ENCODE measurements around the gene WDR82.

Gene WDR82

DNA sequence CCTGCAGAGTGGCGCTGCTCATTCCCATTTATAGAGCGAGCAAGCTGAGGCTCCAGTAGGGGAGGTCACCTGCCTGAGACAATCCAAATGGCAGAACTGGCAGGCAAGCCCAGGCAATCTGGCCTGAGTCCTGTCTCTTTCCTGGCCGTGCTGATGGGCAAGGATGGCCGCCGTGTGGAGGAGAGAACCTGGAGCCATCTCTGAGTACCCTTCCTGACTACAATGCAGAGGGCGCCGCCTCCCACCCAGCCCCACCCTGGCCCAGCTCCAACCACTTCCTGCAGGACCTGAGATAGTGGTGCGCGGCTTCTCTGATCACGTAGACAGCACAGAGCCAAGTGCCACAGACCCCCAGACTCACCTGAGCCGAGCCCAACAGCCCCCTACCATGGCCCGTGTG is 60.0 kb downstream of the WDR82 start:
- Histone ChIP-seq H3K9me3 (ENCODE audit: insufficient read depth, low read length) (no peaks in the 10 kb centered on the region), H3K27me3 (ENCODE audit: low read depth, low read length) (no peaks in the 10 kb centered on the region), H3K4me2 (ENCODE audit: low read length) (no peak overlapping the region), H2AFZ (ENCODE audit: low read depth, low read length) (no peak overlapping the region), H3K4me3 (ENCODE audit: low read length) (no peak overlapping the region), H3K36me3 (replicated peaks; ENCODE audit: low read depth, low read length) (peaks cover 55% of the 10 kb centered on the region), H3K27ac (ENCODE audit: low read length) (no peak overlapping the region), H3K4me1 (ENCODE audit: low read length) (peaks cover 4% of the 10 kb centered on the region), H3K9ac (ENCODE audit: low read length) (no peak overlapping the region), H4K20me1 (ENCODE audit: insufficient read depth, low read length) (peaks cover 32% of the 10 kb centered on the region), H3K79me2 (ENCODE audit: low read length) (peaks cover 42% of the 10 kb centered on the region)
- no peak for TF ChIP-seq EZH2phosphoT487 (IDR thresholded peaks at IDR 0.05; ENCODE audit: low read depth)
- TF ChIP-seq, protein P1, sequence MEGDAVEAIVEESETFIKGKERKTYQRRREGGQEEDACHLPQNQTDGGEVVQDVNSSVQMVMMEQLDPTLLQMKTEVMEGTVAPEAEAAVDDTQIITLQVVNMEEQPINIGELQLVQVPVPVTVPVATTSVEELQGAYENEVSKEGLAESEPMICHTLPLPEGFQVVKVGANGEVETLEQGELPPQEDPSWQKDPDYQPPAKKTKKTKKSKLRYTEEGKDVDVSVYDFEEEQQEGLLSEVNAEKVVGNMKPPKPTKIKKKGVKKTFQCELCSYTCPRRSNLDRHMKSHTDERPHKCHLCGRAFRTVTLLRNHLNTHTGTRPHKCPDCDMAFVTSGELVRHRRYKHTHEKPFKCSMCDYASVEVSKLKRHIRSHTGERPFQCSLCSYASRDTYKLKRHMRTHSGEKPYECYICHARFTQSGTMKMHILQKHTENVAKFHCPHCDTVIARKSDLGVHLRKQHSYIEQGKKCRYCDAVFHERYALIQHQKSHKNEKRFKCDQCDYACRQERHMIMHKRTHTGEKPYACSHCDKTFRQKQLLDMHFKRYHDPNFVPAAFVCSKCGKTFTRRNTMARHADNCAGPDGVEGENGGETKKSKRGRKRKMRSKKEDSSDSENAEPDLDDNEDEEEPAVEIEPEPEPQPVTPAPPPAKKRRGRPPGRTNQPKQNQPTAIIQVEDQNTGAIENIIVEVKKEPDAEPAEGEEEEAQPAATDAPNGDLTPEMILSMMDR (IDR thresholded peaks at IDR 0.05; ENCODE audit: low read depth, low read length), result no peak

DNA sequence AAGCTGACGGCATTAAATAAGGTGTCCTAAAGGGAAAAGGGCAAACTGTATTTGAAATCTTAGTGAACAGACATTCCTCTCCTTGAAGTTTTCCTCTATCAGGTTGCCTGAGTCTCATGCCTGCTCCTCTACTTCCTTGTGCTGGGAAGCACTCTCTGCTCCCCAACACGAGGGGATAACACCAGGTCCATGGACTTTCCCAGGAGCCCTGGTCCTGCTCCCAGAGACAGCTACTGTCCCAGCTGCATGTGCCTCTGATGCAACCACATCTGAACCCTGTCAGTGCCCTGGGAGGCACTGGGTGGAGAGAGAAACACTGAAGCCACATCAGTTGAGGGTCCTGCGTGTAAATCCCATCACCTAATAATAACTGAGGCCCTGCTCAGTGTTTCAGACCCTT is 60.4 kb downstream of the WDR82 start:
- Histone ChIP-seq H3K4me1 (ENCODE audit: low read length) (peaks cover 4% of the 10 kb centered on the region), H3K9ac (ENCODE audit: low read length) (no peak overlapping the region), H3K4me2 (ENCODE audit: low read length) (no peak overlapping the region)

DNA sequence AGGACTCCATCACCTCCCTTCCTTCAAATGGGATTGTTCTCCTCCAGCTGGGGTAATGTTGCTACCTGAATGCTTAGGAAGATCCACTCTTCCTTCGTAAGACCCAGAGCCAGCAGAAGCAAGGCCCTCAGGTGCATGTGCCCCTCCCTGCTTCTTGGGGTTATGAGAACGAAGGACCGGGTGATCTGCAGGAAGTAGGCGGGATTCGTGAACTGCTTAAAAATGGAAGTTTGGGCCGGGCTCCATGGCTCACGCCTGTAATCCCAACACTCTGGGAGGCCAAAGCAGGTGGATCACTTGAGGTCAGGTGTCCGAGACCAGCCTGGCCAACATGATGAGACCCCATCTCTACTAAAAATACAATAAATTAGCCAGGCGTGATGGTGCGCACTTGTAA is 61.0 kb downstream of the WDR82 start:
- Histone ChIP-seq H3K36me3 (replicated peaks; ENCODE audit: low read depth, low read length) (peaks cover 55% of the 10 kb centered on the region), H3K4me2 (ENCODE audit: low read length) (no peak overlapping the region), H2AFZ (ENCODE audit: low read depth, low read length) (no peak overlapping the region), H3K27me3 (ENCODE audit: low read depth, low read length) (no peaks in the 10 kb centered on the region), H3K4me3 (ENCODE audit: low read length) (no peak overlapping the region), H4K20me1 (ENCODE audit: insufficient read depth, low read length) (peaks cover 32% of the 10 kb centered on the region), H3K4me1 (ENCODE audit: low read length) (peaks cover 4% of the 10 kb centered on the region), H3K9me3 (ENCODE audit: insufficient read depth, low read length) (no peaks in the 10 kb centered on the region), H3K79me2 (ENCODE audit: low read length) (peaks cover 32% of the 10 kb centered on the region), H3K9ac (ENCODE audit: low read length) (no peak overlapping the region), H3K27ac (ENCODE audit: low read length) (no peak overlapping the region)
- no peak for TF ChIP-seq EZH2phosphoT487 (IDR thresholded peaks at IDR 0.05; ENCODE audit: low read depth)

More for the DNA sequence above, 60.4 kb downstream of the WDR82 start:
- H2AFZ ChIP-seq (ENCODE audit: low read depth, low read length), result no peak overlapping the region
- peaks cover 53% of the 10 kb centered on the region for H3K36me3 ChIP-seq (replicated peaks; ENCODE audit: low read depth, low read length)
- H3K9me3 ChIP-seq (ENCODE audit: insufficient read depth, low read length), result no peaks in the 10 kb centered on the region
- TF ChIP-seq EZH2phosphoT487 (IDR thresholded peaks at IDR 0.05; ENCODE audit: low read depth), result no peak
- TF ChIP-seq, protein P1 (IDR thresholded peaks at IDR 0.05; ENCODE audit: low read depth, low read length), result no peak
- H4K20me1 ChIP-seq (ENCODE audit: insufficient read depth, low read length), result peaks cover 32% of the 10 kb centered on the region
- no peaks in the 10 kb centered on the region for H3K27me3 ChIP-seq (ENCODE audit: low read depth, low read length)
- peaks cover 38% of the 10 kb centered on the region for H3K79me2 ChIP-seq (ENCODE audit: low read length)
- H3K4me3 ChIP-seq (ENCODE audit: low read length), result no peak overlapping the region
- H3K27ac ChIP-seq (ENCODE audit: low read length), result no peak overlapping the region

DNA sequence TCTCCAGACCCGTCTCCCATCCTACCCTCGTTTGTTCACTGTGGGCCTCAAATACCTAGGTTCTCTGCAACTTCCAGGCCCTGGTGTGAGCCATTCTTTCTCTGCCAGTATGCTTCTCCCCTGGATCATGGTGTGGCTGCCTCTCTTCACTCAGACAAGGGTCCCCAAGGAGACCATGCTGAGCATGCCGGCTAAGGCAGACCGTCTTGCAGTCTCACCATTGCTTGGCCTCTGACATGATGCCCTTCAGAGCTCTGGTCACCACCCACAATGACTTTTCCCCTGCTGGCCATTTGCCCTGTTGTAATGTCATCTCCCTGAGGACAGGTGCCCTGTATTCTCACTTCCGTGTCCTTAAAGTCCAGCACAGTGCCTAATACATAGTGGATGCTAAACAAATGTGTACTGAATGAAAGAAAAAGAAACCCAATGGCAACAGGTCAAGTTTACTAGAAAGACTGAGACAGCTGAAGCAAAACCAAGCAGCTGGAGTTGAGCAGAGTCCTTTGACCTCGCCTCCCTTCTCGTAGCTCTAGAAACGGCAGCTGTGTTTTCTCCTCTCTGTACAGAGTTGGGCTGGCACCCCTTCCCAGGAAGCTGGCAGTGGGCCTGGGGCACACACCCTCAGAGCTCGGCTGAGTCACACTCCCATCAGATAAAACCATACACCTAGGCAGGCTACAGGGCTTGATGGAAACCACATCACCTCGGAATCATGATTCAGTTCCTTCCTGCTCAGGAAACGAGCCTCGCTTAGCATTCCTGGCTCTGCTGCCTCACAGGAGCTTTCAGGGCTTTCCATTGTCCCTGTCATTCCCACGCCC is 61.7 kb downstream of the WDR82 start:
- H3K4me1 ChIP-seq (ENCODE audit: low read length), result peaks cover 4% of the 10 kb centered on the region
- H3K27me3 ChIP-seq (ENCODE audit: low read depth, low read length), result no peaks in the 10 kb centered on the region
- peaks cover 26% of the 10 kb centered on the region for H3K79me2 ChIP-seq (ENCODE audit: low read length)
- H3K9ac ChIP-seq (ENCODE audit: low read length), result no peak overlapping the region
- no peak overlapping the region for H3K27ac ChIP-seq (ENCODE audit: low read length)
- TF ChIP-seq, protein P1 (IDR thresholded peaks at IDR 0.05; ENCODE audit: low read depth, low read length), result no peak
- no peak for TF ChIP-seq EZH2phosphoT487 (IDR thresholded peaks at IDR 0.05; ENCODE audit: low read depth)
- no peaks in the 10 kb centered on the region for H3K9me3 ChIP-seq (ENCODE audit: insufficient read depth, low read length)
- H2AFZ ChIP-seq (ENCODE audit: low read depth, low read length), result no peak overlapping the region
- no peak overlapping the region for H3K4me3 ChIP-seq (ENCODE audit: low read length)
- H3K36me3 ChIP-seq (replicated peaks; ENCODE audit: low read depth, low read length), result peaks cover 56% of the 10 kb centered on the region
- no peak overlapping the region for H3K4me2 ChIP-seq (ENCODE audit: low read length)
- H4K20me1 ChIP-seq (ENCODE audit: insufficient read depth, low read length), result peaks cover 26% of the 10 kb centered on the region
